IMR-90 (cell line): ENCODE results near the gene FAHD1. TPM values are rescaled to one million over a fixed set of nuclear protein-coding genes. Genes with fewer than 3 reads are reported as not detected.

ENCODE experiments used
- ATAC-seq: fragments of 200-7000 bp; cut with Tn5 transposase; 2 replicates; pipeline ENCODE4 v1.9.1; 2020; ENCODE audit warnings: low read depth, mild to moderate bottlenecking, moderate library complexity
- BruUV-seq: library from RNA; stranded (reverse); fragments of 400-500 nt; replicated peaks from 2 replicates; lab custom pipeline; 2021; lab: Mats Ljungman, UMichigan
- CTCF ChIA-PET: fragments of 300-600 bp; formaldehyde crosslinking; extraction: SDS; loops from one replicate; lab custom pipeline; 2021; ENCODE audit warnings: antibody characterized with exemption; lab: Yijun Ruan, JAX
- POLR2A ChIA-PET: fragments of 300-600 bp; sonication (Branson Sonifier 250); formaldehyde crosslinking; loops from one replicate; lab custom pipeline; 2022; ENCODE audit warnings: antibody characterized with exemption; ENCODE audit not compliant: unreplicated experiment; lab: Charles Lee
- DNase-seq: peaks from one replicate; pipeline ENCODE4 v3.0.0; 2013
- H2AFZ ChIP-seq: replicated peaks from 2 replicates; pipeline ENCODE3; 2013; ENCODE audit warnings: low read length, mild to moderate bottlenecking; ENCODE audit not compliant: poor library complexity
- H2AK5ac ChIP-seq: 2 replicates; pipeline ENCODE4 v1.6.1; 2013; ENCODE audit warnings: low read depth, low read length, inconsistent platforms
- H2AK9ac ChIP-seq: replicated peaks from 2 replicates; pipeline ENCODE3; 2013; ENCODE audit warnings: mild to moderate bottlenecking, low read depth, low read length, moderate library complexity; ENCODE audit not compliant: poor library complexity
- H2BK120ac ChIP-seq: 2 replicates; pipeline ENCODE4 v1.6.1; 2013; ENCODE audit warnings: low read depth, low read length, inconsistent platforms
- H2BK15ac ChIP-seq: 3 replicates; pipeline ENCODE4 v1.6.1; 2013; ENCODE audit warnings: low read depth, low read length, inconsistent platforms
- H2BK20ac ChIP-seq: 2 replicates; pipeline ENCODE4 v1.6.1; 2013; ENCODE audit warnings: low read depth, mild to moderate bottlenecking, inconsistent platforms, low read length, moderate library complexity
- H2BK5ac ChIP-seq: 2 replicates; pipeline ENCODE4 v1.6.1; 2013; ENCODE audit warnings: mild to moderate bottlenecking, low read depth, low read length, inconsistent platforms; ENCODE audit not compliant: poor library complexity, severe bottlenecking
- H3K14ac ChIP-seq: replicated peaks from 2 replicates; pipeline ENCODE4 v1.6.1; 2013; ENCODE audit warnings: low read depth, low read length, inconsistent platforms
- H3K18ac ChIP-seq: 2 replicates; pipeline ENCODE4 v1.6.1; 2013; ENCODE audit warnings: low read depth, low read length, control low read depth
- H3K23ac ChIP-seq: 2 replicates; pipeline ENCODE4 v1.6.1; 2013; ENCODE audit warnings: low read depth, low read length, inconsistent platforms
- H3K27ac ChIP-seq: 2 replicates; pipeline ENCODE4 v1.5.1; 2013; ENCODE audit warnings: mild to moderate bottlenecking, control low read depth, low read length; ENCODE audit not compliant: insufficient read depth
- H3K27me3 ChIP-seq: 2 replicates; pipeline ENCODE4 v1.6.1; 2013; ENCODE audit warnings: low read length; ENCODE audit not compliant: control insufficient read depth, insufficient read depth
- H3K36me3 ChIP-seq: 2 replicates; pipeline ENCODE4 v1.6.1; 2013; ENCODE audit warnings: low read length, mixed read lengths; ENCODE audit not compliant: control insufficient read depth, insufficient read depth
- H3K4ac ChIP-seq: 2 replicates; pipeline ENCODE4 v1.6.1; 2013; ENCODE audit warnings: low read depth, low read length, inconsistent platforms
- H3K4me1 ChIP-seq: 2 replicates; pipeline ENCODE4 v1.6.1; 2013; ENCODE audit warnings: low read length, mixed read lengths; ENCODE audit not compliant: control insufficient read depth, insufficient read depth
- H3K4me2 ChIP-seq: 2 replicates; pipeline ENCODE4 v1.6.1; 2013; ENCODE audit warnings: low read depth, mild to moderate bottlenecking, control low read depth, low read length, moderate library complexity
- H3K4me3 ChIP-seq: 2 replicates; pipeline ENCODE4 v1.5.1; 2013; ENCODE audit warnings: low read depth, mild to moderate bottlenecking, control low read depth, low read length, moderate library complexity; ENCODE audit not compliant: insufficient read depth
- H3K56ac ChIP-seq: 2 replicates; pipeline ENCODE4 v1.6.1; 2013; ENCODE audit warnings: low read length, inconsistent platforms; ENCODE audit not compliant: insufficient read depth; ENCODE audit errors: extremely low read depth
- H3K79me1 ChIP-seq, 2 experiments: 2 replicates each; pipeline ENCODE4 v1.6.1; 2013; ENCODE audit warnings: low read length in 2 of 2, inconsistent platforms in 1 of 2, low read depth in 1 of 2
- H3K9ac ChIP-seq: 2 replicates; pipeline ENCODE4 v1.6.1; 2013; ENCODE audit warnings: low read depth, low read length, control low read depth
- H3K9me1 ChIP-seq: 2 replicates; pipeline ENCODE4 v1.6.1; 2013; ENCODE audit warnings: low read length, inconsistent platforms; ENCODE audit not compliant: insufficient read depth
- H3K9me3 ChIP-seq: 2 replicates; pipeline ENCODE4 v1.6.1; 2013; ENCODE audit warnings: low read length; ENCODE audit not compliant: control insufficient read depth, insufficient read depth
- H4K20me1 ChIP-seq: 2 replicates; pipeline ENCODE4 v1.6.1; 2013; ENCODE audit warnings: low read length, inconsistent platforms; ENCODE audit not compliant: insufficient read depth
- H4K5ac ChIP-seq: 2 replicates; pipeline ENCODE4 v1.6.1; 2013; ENCODE audit warnings: mild to moderate bottlenecking, low read depth, low read length, control low read depth
- H4K8ac ChIP-seq, 2 experiments: 2 replicates each; pipeline ENCODE4 v1.6.1; 2013; ENCODE audit warnings: low read depth in 2 of 2, low read length in 2 of 2, control low read depth in 1 of 2, inconsistent platforms in 1 of 2
- H4K91ac ChIP-seq: 2 replicates; pipeline ENCODE4 v1.6.1; 2013; ENCODE audit warnings: low read depth, low read length, inconsistent platforms; ENCODE audit not compliant: insufficient read depth
- CEBPB ChIP-seq: IDR thresholded peaks from 2 replicates; pipeline ENCODE4 v1.6.1; 2012; ENCODE audit warnings: low read depth, low read length, improper control_type of control experiment
- CHD1 ChIP-seq: IDR thresholded peaks from 2 replicates; pipeline ENCODE4 v1.6.1; 2012; ENCODE audit warnings: low read depth, low read length, improper control_type of control experiment
- MAZ ChIP-seq: IDR thresholded peaks from 2 replicates; pipeline ENCODE4 v1.6.1; 2012; ENCODE audit warnings: low read depth, mild to moderate bottlenecking, low read length, improper control_type of control experiment, moderate library complexity, borderline replicate concordance
- POLR2A ChIP-seq: IDR thresholded peaks from 2 replicates; pipeline ENCODE4 v1.6.1; 2012; ENCODE audit warnings: mild to moderate bottlenecking, low read depth, low read length
- RFX5 ChIP-seq: IDR thresholded peaks from 2 replicates; pipeline ENCODE4 v1.8.0; 2012; ENCODE audit warnings: low read depth, mild to moderate bottlenecking, low read length, moderate library complexity
- SMC3 ChIP-seq: fragments of 150-350 bp; IDR thresholded peaks from 2 replicates; pipeline ENCODE4 v1.6.1; 2016; ENCODE audit warnings: low read depth, mild to moderate bottlenecking, antibody characterized with exemption, low read length, moderate library complexity
- WGBS, 2 experiments: methylation state at CpG; one replicate each; pipeline versions ENCODE4 v1.1.5 to v1.1.7; 2013; ENCODE audit warnings: missing lambda C conversion rate in 2 of 2; ENCODE audit not compliant: insufficient read length in 1 of 2; ENCODE audit errors: extremely low coverage in 2 of 2; 5-methylcytosine and 5-hydroxymethylcytosine counted together
- dilution Hi-C: fragments of 300-500 bp; cut with HindIII; formaldehyde crosslinking; loops from one replicate; pipeline ENCODE4 v1.14.3; 2018; ENCODE audit warnings: low sequenced_read_pairs; ENCODE audit not compliant: unreplicated experiment
- in situ Hi-C: fragments of 300-500 bp; cut with MboI; formaldehyde crosslinking; loops from 3 replicates; pipeline ENCODE4 v1.14.3; 2019; ENCODE audit warnings: low sequenced_read_pairs, inconsistent platforms, mixed read lengths
- intact Hi-C: fragments of 100-400 bp; cut with micrococcal nuclease; formaldehyde crosslinking; loops from 2 replicates; pipeline ENCODE4 v1.10.0; 2022
- polyA plus RNA-seq, 3 experiments: library from polyadenylated mRNA; depleted of rRNA; stranded (reverse); fragments of >200 nt; gene quantifications; 2 replicates each; pipeline ENCODE4 v1.2.3, GENCODE V29; 2012; ENCODE audit warnings: low replicate concordance in 1 of 3
- total RNA-seq: library from RNA; depleted of rRNA; stranded (reverse); fragments of >200 nt; gene quantifications from 2 replicates; pipeline ENCODE4 v1.2.3, GENCODE V29; 2012
- TF ChIP-seq, protein P1 (sequence below): conservative IDR thresholded peaks from 2 replicates; pipeline ENCODE4 v1.5.1; 2012; ENCODE audit warnings: mild to moderate bottlenecking, low read depth, low read length, improper control_type of control experiment
- TF ChIP-seq, protein P2 (sequence below): fragments of 150-350 bp; IDR thresholded peaks from 2 replicates; pipeline ENCODE4 v1.6.1; 2017; ENCODE audit warnings: mild to moderate bottlenecking, antibody characterized with exemption, low read length, low read depth

Gene FAHD1
- total and polyA plus RNA-seq, 2 of the 4 experiments (the other 2 are of a cell fraction), result 65.3 to 85.9 TPM

DNA sequence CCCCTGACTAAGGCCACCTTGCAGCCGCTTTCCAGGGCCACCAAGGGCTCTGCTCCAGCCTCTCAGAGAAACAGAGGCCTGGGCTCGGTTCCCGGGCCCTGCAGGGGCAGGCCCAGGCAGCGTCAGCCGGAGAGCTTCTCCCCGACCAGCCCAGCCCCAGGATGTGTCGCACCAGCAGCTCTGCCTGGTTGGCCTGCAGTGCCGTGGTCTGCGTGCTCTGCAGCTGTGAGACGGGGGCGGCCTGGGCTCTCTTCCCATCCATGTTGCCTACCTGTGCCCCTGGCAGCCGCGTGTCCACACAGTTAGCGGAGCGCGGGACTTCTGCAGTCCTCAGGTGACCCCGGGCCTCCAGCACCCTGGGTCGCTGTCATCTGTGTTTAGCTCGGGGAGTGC, 38.3 kb upstream of the FAHD1 start:
- POLR2A ChIA-PET, result no interaction called here

More for the DNA sequence above, 38.3 kb upstream of the FAHD1 start:
- H3K9me3 ChIP-seq, result no peaks in the 10 kb centered on the region
- H3K27me3 ChIP-seq, result no peaks in the 10 kb centered on the region
- H3K4me1 ChIP-seq, result no peaks in the 10 kb centered on the region
- no peak overlapping the region for H2AK9ac ChIP-seq
- no peak for ATAC-seq
- no peak overlapping the region for H2BK15ac ChIP-seq
- H3K27ac ChIP-seq, result no peak overlapping the region
- no peak overlapping the region for H3K9ac ChIP-seq
- DNase-seq, result no peak
- no peak overlapping the region for H2AK5ac ChIP-seq
- peaks cover 36% of the 10 kb centered on the region for H3K36me3 ChIP-seq
- CTCF ChIA-PET, result no interaction called here
- no peak overlapping the region for H2BK120ac ChIP-seq
- peaks cover 12 to 34% of the 10 kb centered on the region in 2 experiments; a peak in 3 of 4 replicates for H3K79me1 ChIP-seq
- H3K23ac ChIP-seq, result no peak overlapping the region
- H4K5ac ChIP-seq, result no peak overlapping the region
- H3K9me1 ChIP-seq, result peaks cover 4% of the 10 kb centered on the region; the same call in 1 of the 2 replicates
- no peak overlapping the region for H3K4ac ChIP-seq
- H3K4me3 ChIP-seq, result no peak overlapping the region
- H4K20me1 ChIP-seq, result peaks cover 37% of the 10 kb centered on the region
- H2BK20ac ChIP-seq, result no peak overlapping the region
- H2BK5ac ChIP-seq, result no peak overlapping the region
- intact Hi-C loops, result no loop called here
- H3K14ac ChIP-seq, result no peak overlapping the region
- in situ Hi-C loops, result no loop called here
- no peak overlapping the region for H3K18ac ChIP-seq
- H2AFZ ChIP-seq, result no peak overlapping the region
- BruUV-seq, result no TSS peak
- no peak overlapping the region for H3K56ac ChIP-seq
- dilution Hi-C loops, result no loop called here
- no peak overlapping the region for H3K4me2 ChIP-seq
- no peak overlapping the region for H4K91ac ChIP-seq
- no peak overlapping the region for H4K8ac ChIP-seq
- TF ChIP-seq CEBPB (no peak), RFX5 (no peak), SMC3 (no peak), MAZ (no peak), CHD1 (no peak), POLR2A (no peak)
- TF ChIP-seq, protein P1, sequence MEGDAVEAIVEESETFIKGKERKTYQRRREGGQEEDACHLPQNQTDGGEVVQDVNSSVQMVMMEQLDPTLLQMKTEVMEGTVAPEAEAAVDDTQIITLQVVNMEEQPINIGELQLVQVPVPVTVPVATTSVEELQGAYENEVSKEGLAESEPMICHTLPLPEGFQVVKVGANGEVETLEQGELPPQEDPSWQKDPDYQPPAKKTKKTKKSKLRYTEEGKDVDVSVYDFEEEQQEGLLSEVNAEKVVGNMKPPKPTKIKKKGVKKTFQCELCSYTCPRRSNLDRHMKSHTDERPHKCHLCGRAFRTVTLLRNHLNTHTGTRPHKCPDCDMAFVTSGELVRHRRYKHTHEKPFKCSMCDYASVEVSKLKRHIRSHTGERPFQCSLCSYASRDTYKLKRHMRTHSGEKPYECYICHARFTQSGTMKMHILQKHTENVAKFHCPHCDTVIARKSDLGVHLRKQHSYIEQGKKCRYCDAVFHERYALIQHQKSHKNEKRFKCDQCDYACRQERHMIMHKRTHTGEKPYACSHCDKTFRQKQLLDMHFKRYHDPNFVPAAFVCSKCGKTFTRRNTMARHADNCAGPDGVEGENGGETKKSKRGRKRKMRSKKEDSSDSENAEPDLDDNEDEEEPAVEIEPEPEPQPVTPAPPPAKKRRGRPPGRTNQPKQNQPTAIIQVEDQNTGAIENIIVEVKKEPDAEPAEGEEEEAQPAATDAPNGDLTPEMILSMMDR, result no peak
- TF ChIP-seq, protein P2, sequence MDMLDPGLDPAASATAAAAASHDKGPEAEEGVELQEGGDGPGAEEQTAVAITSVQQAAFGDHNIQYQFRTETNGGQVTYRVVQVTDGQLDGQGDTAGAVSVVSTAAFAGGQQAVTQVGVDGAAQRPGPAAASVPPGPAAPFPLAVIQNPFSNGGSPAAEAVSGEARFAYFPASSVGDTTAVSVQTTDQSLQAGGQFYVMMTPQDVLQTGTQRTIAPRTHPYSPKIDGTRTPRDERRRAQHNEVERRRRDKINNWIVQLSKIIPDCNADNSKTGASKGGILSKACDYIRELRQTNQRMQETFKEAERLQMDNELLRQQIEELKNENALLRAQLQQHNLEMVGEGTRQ, result no peak
- WGBS, 2 experiments, result 79% methylated on average over 15 of the region's 19 CpGs; no CpG with 5 or more reads in 1 of the 2 experiments
